SIG-M5 (cell line): ENCODE data around the gene GSTA2.
"Not testable (repeated sequence)": the region's sequence is repeated elsewhere in the genome, so short reads cannot be mapped to it uniquely, and the experiment has no call there.

Source experiments
- DNase-seq: peaks from one replicate; lab custom pipeline; 2025; lab: John Stamatoyannopoulos, UW

The GSTA2 gene

DNA sequence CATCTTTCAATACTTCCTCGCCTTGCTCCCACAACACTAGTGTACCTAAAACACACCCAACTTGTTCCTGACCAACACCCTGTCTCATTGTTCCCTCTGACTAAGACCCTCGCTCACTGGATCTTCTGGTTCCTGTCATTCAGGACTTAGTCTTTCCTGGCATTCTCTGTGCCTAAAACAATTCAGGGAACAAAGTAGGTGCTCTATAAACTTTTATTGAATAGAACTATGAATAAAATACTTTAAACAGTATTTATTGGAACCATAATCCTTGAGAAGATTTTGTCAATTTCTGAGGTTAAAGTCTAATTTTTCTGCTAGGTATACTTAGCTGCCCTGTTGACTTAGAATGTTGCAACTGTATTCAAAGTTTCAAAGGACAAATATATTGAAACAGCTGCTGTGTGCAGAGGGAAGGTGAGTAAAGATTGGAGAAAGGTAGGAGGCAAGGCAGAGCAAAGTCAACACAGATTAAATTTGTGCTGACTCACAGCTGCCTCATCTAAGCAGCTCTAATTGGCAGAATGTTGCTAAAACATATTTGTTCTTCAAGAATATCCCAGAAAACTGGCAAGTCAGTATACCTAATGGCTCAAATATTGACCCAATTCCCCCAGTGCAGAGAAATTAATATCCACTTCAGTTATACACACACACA lies 37.6 kb downstream of the GSTA2 start:
- no peak for DNase-seq

DNA sequence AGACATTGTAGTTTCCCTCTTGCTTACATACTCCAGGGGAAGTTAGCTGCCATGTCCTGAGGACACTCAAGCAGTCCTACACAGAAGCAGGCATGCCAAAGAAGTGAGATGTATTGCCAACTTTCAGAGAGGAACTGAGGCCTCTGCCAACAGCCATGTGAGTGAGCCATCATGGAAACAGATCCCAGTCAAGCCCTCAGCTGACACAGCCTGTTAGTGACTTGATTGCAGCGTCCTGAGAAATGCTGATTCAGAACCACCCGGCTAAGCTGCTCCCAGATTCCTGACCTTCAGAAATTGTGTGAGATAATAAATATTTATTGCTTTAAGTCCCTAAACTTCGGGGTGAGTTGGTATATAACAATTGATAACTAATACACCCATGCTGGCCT lies 38.1 kb downstream of the GSTA2 start:
- no peak for DNase-seq

DNA sequence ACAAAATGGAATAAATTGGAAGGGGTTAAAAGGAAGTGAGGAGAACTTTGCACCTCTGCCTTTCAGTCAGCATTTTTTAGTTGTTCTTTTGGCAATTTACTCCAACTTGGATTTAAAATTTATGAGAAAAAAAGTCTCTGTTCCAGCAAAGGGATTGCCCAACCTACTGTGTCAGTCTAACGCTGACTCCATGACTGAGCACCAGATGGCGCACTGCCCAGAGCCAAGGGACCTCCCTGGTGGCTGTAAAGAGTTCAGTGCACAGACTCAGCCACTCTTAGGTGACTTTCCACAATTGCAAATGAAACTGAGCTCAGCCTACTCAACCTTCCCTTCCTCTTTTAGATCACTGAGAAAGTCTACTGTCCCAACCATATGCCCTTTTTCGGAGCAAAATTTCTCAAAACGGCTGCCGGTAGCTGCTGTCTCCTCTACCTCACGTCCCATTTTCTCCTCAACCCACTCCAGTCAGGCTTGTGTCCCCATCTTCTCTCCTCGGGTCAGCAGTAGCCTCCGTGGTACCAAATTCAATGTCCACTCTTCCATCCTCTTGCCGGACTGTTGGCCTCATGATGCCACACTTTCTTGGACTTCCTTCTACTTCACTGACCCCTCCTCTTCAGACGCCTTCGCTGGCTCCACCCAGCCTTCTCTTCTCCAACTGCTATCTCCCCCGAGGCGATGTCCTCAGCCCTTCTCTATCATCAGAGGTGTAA lies 38.7 kb downstream of the GSTA2 start:
- peak; percentile 16 for DNase-seq

DNA sequence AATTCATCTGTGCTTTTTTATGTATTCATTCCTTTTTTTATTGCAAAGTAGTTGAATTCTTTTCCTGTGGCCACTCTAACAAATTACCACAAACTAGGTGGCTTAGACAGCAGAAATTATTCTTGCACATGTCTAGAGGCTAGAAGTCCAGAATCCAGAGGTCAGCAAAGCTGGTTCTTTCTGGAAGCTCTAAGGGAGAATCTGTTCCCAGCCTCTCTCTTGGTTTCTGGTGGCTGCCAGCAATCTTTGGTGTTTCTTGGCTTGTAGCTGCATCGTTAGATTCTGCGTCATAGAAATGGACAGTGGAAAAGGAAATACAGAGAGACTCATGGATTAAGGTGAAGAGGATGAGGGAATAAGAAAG lies 39.3 kb downstream of the GSTA2 start:
- DNase-seq: no peak

DNA sequence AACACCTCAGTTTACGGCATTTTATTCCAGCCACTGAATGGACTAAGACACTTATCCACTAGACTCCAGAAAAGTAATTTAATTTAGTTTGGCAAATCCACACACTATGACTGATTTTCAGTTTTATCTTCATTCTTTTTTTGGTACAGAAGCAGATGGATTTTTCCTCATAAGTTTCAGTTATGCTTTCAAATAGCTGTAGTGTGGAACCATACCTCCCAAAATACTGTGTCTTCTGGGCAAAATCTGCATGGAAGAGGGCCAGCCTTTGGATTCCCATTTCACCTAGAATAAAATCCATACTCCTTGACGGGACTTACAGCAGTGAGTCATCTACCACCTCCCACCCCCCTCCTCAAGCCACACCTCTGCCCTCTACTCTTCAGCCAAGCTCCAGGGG lies 43.0 kb downstream of the GSTA2 start:
- DNase-seq: no peak

DNA sequence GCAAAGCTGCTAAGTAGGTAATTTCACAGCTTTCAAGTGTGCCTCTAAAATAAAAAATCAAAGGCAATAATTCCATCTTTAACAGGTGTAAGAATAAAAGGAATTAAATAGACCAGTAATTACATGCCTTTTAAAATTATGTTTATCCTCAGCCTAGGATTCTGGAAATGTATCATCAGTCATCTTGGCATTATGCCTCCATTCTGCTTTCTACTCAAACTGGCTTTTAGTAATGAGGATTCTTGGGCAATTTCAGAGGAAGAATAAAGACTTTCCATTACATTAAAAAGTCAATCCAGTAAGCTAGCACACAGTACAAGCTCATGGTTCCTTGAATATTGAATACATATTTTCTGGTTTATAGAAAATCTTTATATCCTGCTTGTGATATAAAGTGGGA lies 44.7 kb downstream of the GSTA2 start:
- DNase-seq: no peak

DNA sequence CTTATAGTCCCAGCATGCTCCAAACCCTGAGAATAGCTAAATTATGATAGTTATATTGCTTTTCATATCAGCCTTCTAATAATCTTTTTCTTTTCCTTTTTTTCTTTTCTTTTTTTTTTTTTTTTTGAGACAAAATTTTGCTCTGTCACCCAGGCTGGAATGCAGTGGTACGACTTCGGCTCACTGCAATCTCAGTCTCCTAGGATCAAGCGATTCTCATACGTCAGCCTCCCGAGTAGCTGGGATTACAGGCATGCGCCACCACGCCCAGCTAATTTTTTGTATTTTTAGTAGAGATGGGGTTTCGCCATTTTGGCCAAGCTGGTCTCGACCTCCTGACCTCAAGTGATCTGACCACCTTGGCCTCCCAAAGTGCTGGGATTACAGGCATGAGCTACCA lies 48.5 kb downstream of the GSTA2 start:
- not testable (repeated sequence) for DNase-seq

DNA sequence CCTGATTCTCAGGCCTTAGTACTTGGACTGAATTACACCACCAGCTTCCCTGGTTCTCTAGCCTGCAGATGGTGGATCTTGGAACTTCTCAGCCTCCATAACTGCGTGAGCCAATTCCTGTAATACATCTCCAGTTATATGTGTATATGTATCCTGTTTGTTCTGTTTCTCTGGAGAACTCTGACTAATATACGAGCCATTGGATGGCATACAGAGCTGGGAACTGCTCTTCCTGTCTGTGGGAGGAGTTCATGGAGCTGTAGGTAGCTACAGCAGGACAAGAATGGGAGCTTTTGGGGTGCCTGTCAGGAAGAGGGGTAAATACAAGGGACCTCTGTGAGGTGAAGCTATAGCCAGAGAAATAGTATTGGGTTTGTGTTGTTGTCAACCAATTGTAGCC lies 51.1 kb downstream of the GSTA2 start:
- DNase-seq: no peak

DNA sequence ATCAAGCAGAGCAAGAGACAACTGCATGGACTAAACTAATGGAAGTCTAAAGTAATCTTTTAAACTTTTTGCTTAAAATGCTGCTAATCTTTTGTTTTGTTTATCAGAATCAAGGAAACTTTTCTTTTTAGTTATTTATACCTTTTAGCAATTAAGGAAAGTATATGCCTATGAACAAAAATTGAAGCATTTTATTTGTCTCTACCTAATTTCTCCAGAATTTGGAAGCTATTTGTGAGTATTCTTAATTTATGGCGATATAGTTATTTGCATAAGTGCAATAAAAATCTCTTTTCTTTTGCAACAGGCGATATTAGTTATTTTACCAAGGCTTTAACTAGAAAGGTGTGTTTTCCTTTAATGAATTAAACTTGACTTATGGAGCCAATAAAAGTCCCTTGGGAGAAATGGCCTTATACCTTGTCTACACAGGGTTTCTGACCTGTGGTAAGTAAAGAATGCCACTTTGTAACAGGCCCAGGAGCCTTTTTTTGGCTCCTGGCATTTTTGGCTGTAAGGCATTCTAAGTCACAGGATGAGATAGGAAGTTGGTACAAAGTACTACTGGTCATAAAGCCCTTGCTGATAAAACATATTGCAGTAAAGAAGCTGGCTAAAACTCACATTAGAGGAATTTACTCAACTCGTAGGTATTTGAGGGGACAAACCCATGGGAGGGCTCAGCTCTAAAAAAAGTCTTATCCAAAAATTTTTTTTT lies 55.2 kb downstream of the GSTA2 start:
- DNase-seq: no peak

DNA sequence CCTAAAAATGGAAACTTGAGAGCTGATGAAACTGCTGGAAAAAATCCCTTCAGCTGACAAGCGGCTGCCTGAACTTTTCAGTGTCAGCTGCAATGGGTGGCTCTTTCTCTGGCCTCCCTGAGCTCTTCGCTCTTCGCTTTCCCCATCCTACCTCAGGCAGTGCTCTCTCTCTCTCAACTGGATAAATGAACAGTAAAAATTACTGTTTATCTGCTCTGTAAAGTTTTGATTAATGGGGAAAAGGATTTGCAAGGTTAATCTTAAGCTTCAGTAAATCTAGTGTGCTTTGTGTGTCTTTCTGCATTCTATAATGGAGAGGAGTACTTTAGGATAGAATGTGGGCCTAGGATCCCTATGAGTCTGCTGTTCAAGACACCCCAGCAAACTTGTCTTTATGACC lies 57.3 kb downstream of the GSTA2 start:
- DNase-seq: no peak

DNA sequence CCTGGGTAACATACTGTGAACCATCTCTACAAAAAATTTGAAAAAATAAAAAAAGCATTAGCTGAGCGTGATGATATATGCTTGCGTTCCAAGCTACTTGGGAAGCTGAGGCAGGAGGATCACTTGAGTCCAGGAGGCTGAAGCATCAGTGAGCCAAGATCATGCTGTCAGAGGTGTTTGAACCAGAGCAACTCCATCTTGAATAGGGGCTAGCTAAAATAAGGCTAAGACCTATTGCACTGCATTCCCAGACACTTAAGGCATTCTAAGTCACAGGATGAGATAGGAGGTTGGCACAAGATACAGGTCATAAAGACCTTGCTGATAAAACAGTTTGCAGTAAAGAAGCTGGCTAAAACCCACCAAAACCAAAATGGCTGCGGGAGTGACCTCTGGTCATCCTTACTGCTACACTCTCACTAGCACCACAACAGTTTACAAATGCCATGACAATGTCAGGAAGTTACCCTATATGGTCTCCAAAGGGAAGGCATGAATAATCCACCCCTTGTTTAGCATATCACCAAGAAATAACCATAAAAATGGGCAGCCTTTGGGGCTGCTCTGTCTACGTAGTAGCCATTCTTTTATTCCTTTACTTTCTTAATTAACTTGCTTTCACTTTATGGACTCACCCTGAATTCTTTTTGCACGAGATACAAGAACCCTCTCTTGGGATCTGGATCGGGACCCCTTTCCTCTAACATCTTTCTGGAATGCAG lies 58.3 kb downstream of the GSTA2 start:
- not testable (repeated sequence) for DNase-seq

DNA sequence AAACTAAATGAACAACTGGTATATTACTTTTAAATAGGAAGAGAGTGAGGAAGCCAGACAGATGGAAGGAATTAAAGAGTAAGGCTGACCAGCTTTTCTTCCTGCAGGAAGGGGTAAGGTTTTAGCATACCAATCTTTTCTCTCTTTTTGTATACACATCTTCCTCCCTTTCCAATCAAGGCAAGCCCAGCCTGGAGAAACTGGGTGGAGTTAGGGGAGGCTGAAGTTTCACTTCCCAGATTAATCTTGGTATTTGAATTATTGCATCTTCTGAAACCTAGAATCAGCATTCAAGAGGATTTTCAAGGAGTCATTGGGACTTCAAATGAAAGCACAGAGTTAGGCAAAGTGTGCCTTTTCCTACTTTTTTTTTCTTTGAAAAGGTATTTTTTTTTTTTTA lies 59.2 kb downstream of the GSTA2 start:
- no peak for DNase-seq
